Body of pancreas (tissue), 4 donors: ENCODE results near the gene MEGF10.

Experiments
- CTCF ChIP-seq, 7 experiments: fragments of 450-650 bp in 4 of 7; fragments of 200-600 bp in 3 of 7; sonication (generic) in 3 of 7; IDR thresholded peaks; one replicate each; pipeline ENCODE4 v1.5.1; 2016 to 2019; ENCODE audit warnings: antibody characterized with exemption in 7 of 7
- POLR2A ChIP-seq, 3 donors: fragments of 450-650 bp; IDR thresholded peaks; one replicate each; pipeline ENCODE4 v1.6.1; 2016; ENCODE audit warnings: antibody characterized with exemption in 3 of 3, mild to moderate bottlenecking in 2 of 3

GRCh38 chr5:127404190-127404589, 113.6 kb downstream of the MEGF10 start:
- TF ChIP-seq CTCF (IDR thresholded peaks at IDR 0.05) (no peak), POLR2A (IDR thresholded peaks at IDR 0.05) (no peak)
